GM21526 (cell line): ENCODE results near the gene PCDH19.
"Not testable (repeated sequence)": the region's sequence is repeated elsewhere in the genome, so short reads cannot be mapped to it uniquely, and the experiment has no call there.

Source experiments
- ATAC-seq: cut with Tn5 transposase; IDR thresholded peaks from one replicate; pipeline ENCODE4 v1.9.1; 2021; ENCODE audit warnings: moderate library complexity; ENCODE audit not compliant: unreplicated experiment, low FRiP score

PCDH19 gene

DNA sequence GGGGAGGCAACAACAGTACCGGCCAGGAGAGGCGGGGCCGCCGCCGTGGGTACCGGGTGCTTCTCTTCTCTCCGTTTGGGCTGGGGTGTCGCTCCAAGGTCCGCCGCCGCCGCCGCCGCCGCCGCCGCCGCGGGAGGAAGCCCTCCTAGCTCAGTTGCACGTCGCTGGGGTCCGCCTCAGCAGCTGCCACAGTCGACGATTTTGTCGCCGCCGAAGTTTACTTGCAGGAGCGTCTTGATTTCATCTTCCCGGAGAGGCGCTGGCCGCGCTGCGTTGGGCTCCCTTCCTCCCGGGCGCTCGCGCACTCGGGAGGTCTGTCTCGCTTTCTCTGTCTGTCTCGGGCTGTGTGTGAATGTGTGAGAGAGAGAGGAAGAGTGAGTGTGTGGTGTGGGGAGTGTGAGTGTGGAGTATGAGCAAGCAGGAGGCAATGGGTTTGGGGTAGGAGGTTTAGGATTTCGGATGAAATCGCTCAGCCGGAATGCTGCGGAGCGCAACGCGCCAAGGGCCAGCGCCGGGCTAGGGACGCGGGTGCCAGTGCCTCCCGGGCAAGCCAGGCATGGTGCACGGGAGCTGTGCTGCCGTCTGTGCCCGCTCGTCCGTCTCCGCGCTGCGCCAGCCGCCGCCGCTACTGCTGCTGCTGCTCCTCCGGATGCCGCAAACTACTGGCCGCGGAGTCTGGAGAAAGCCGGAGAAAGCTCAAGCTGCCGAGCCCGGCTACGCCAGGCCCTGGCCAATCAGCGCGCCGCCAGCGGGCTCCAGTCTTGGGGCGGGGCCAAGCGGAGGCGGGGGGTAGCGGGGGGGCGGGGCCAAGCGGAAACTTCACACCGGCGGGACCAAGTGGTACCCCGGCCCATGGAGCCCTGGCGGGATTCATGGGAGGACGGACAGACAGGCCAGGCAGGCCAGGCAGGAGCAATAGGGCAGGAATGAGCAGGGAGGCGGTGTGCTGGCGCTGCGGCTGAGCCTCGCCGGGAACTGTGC lies at the start of gene PCDH19:
Gene PCDH19 (minus strand): TSS at position 664 of the 981 bp plus-strand sequence. CDS start 1,676 bp downstream, outside the sequence.
- no peak for ATAC-seq

GRCh38 chrX:100449696-100450608 lies 39.9 kb upstream of the PCDH19 start:
- no peak for ATAC-seq

- ATAC-seq, result no peak
These were observed 37.8 kb upstream of the PCDH19 start for GRCh38 chrX:100447655-100448397.

DNA sequence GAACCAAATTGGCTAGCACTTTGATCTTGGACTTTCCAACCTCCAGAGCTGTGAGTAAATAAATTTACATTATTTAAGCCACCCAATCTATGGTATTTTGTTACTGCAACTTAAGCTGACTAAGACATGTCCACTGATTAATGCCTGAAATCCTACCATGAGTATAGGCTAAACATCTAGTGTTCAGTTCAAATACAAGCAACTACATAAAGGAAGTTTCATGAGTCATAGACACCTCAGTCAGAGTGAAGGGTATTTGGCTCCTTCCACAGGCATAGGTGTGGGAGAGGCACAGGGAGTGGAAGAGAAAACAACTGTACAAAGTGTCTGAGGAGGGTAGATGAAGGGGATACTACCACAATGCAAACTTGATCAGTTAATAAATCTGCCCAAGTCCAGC lies 35.5 kb upstream of the PCDH19 start:
- no peak for ATAC-seq

DNA sequence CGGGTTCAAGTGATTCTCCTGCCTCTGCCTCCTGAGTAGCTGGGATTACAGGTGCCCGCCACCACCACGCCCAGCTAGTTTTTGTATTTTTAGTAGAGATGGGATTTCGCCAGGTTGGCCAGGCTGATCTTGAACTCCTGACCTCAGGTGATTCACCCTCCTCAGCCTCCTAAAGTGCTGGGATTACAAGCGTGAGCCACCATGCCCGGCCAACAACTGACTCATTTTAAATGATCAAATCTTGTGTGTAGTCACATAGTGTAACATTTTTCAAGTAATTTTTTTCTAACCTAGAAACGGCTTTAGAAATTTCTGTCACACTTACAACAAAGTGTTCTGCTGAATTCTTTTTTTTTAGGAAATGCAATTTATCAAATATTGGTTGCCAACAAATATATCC lies 31.2 kb upstream of the PCDH19 start:
- ATAC-seq, result not testable (repeated sequence)

DNA sequence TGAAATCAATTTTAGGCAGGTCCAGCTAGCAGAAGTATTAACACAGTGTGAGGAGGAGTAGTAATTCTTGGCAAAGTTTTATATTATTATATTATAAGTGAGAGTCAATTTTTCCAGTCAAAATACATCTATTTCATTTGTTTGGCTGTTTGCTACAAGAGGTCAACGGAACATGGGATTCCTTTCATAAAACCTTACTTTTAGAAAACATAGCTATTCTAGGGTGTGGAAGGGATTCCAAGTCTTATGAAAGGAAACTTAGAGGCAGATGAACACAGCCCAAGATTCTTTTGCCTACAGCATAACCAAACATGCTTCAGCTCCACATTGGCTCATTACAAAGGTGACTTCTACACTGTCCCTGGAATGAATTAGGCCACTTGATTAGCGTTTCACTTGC lies 29.9 kb upstream of the PCDH19 start:
- ATAC-seq, result no peak

- no peak for ATAC-seq
These were observed 25.7 kb upstream of the PCDH19 start for GRCh38 chrX:100435726-100436125.

DNA sequence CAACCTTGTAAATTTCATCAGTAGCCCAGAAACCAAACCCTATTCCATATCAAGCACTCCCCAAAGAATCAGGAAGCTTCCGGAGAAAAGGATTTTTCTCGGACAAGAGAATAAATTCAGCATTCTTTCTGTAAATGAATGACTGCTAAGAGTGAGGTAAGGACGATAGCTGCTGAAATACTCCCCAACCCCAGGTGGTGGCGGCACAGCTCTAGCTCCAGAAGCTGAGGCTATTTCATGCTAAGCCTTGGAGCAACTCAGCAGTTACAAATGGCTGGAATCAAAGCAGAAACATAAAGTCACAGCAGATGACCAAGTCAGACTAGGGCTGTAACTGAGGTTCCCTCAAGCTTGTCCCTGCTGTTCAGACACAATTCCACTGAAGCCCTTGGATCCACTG lies 13.9 kb upstream of the PCDH19 start:
- ATAC-seq, result no peak

DNA sequence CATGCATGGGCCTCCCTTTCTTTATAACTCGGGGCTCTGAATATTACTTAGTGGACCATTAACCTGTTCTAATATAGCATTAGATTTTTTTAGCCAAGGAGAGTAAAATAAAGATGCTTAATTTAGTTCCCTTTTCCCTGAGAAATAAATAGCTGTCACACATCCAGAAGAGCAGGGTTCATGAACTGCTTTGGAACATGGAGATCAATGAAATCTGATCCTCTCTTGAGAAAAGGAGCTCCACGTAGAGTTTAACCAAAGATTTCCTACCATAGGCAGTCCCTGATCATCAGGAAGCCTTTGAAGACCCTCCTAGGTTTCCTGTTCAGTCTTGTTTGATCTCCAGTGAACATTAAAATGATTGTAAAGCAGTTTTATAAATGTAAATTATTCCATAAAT lies 8.5 kb upstream of the PCDH19 start:
- ATAC-seq, result no peak

GRCh38 chrX:100417681-100418080 lies 7.6 kb upstream of the PCDH19 start:
- ATAC-seq, result no peak

GRCh38 chrX:100413229-100413628 lies 3.2 kb upstream of the PCDH19 start:
- no peak for ATAC-seq

- no peak for ATAC-seq
These were observed 2.0 kb upstream of the PCDH19 start for GRCh38 chrX:100411802-100412715.

- ATAC-seq, result no peak
These were observed 1.1 kb upstream of the PCDH19 start for GRCh38 chrX:100410901-100411801.

DNA sequence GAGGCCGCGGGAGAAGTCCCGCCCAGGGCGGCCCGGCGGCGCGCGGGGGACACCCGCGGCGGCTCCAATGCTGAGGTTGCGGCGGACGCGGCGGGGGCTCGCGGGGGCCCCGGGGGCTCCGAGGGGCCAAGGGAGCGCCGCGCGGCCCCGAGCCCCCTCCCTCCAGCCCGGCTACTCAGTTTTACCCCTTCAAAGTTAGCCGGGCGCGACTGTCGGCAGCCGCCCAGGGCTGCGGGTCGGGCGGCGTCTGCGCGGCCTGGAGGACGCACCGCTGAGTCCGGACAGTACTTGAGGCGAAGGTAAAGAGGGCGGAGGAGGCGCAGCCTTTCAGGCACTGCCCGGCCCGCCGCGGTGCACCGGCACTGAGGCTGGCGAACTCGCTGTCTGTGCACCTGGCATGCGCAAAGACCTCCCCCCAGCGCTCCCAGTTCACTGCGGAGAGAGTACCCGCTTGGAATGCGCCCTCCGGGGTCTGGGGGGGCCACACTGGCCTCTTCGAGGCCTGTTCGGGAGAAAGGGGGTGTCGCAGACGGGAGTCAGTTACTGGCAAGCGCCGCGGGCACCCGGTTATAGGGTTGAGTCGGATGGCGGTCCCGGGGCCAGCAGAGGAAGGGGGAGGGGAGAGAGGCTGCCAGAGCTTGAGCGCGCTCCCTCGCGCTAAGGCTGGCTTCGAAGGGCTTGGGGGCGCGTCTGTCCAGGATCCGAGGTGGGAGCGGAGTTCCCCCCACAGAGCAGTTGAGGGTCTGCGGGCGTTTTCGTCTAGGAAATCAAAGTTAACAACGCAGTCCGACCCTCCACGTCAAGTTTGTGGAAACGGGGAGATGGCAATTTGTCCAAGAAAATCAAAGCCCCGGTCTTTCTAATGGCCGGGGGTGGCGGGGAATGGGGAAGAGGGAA lies 1.1 kb downstream of the PCDH19 start:
- no peak for ATAC-seq

DNA sequence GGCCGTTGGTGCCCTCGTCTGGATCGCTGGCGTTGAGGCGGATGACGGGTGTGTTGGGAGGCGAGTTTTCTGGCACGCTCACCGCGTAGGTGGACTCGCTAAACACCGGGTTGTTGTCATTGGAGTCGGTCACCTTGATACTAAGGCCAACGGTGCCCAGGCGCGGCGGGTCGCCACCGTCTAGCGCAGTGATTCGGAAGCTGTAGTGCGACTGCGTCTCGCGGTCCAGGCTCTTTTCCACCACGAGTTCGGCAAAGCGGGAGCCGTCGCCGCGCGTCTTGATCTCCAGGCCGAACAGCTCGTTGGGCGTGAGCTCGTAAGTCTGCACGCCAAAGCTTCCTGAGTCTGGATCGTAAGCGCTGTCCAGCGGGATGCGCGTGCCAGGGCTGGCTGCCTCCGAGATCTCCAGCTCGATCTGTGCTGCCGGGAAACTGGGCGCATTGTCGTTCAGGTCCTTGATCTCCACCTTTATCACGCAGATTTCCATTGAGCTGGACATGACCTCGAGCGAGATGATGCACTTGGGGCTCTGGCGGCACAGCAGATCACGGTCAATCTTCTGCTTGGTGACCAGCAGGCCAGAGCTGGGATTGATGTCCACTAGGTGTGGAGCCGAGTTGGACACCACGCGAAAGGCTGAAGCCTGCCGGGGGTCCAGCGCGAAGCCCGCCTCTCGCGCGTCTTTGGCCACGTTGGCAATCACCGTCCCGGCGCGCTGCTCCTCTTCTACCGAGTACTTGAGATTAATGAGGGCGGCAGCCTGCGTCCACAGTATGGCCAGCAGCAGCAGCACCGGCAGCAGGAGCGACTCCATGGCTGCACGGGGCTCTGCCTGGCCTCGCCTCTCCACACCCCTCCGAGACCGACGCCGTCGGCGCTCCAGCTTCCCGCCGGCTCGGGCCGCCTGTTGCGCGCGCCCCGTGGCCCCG lies 2.0 kb downstream of the PCDH19 start:
- ATAC-seq, result no peak

DNA sequence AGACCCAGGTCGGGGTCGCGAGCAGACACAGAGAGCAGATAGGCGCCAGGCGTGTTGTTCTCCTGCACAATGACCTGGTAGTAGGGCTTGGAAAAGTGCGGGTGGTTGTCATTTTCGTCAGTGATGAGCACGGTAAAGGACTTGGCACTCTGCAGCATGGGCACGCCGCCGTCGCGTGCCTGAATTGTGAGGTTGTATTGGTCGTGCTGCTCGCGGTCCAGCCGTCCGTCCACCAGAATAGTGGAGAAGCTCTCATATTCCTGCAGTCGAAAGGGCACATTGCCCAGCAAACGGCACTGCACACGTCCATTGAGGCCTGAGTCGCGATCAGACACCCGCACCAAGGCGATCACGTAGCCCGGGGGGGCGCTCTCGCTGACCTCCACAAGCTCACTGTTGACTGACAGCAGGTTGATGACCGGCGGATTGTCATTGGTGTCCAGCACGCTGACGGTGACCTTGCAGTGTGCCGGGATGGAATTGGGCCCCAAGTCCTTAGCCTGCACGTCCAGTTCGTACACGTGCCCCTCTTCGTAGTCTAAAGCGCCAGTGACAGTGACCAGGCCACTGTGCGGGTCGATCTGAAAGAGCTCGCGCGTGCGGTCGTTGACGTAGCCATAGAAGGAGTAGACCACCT lies 2.8 kb downstream of the PCDH19 start:
- ATAC-seq, result no peak
